Panc1 (cell line): Measurements from ENCODE around the gene CSNK2A1.

ENCODE experiments used
- POLR2AphosphoS5 ChIP-seq: IDR thresholded peaks from 2 replicates; pipeline ENCODE4 v1.6.1; 2012; ENCODE audit warnings: mild to moderate bottlenecking, low read depth, low read length, moderate library complexity
- SIN3A ChIP-seq: IDR thresholded peaks from 2 replicates; pipeline ENCODE4 v1.6.1; 2012; ENCODE audit warnings: low read depth, mild to moderate bottlenecking, low read length, moderate library complexity, borderline replicate concordance; ENCODE audit not compliant: insufficient read depth
- TCF7L2 ChIP-seq: IDR thresholded peaks from 2 replicates; pipeline ENCODE4 v1.6.1; 2011; ENCODE audit warnings: mild to moderate bottlenecking, low read depth, low read length, inconsistent platforms
- TF ChIP-seq, protein P1 (sequence below): fragments of 450-650 bp; IDR thresholded peaks from 2 replicates; pipeline ENCODE4 v1.5.1; 2017; ENCODE audit warnings: mild to moderate bottlenecking
- TF ChIP-seq, protein P2 (sequence below), 2 experiments: IDR thresholded peaks; 2 replicates each; pipeline ENCODE4 v1.6.1; 2011 to 2012; ENCODE audit warnings: low read depth in 2 of 2, control low read depth in 1 of 2, low read length in 1 of 2, mild to moderate bottlenecking in 1 of 2, moderate library complexity in 1 of 2; ENCODE audit not compliant: insufficient read depth in 1 of 2

DNA sequence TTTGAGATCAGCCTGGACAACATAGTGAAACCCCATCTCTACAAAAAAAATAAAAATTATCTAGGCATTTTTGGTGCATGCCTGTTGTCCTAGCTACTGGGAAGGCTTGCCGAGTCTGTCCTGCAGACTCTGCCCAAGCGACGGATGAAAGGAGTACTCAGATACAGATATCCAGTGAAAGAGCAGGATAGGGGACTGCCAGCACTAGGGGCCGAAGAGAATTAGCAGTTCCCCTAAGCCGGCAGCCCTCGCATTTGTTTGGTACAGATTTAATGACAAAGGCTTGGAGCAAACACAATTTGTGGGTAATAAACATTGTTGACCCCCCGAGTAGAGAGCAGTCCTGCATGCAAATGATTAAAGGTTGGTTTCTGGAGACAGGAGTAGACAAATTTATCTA is 75.8 kb downstream of the CSNK2A1 start:
- TF ChIP-seq POLR2AphosphoS5: no peak
- TF ChIP-seq, protein P1, sequence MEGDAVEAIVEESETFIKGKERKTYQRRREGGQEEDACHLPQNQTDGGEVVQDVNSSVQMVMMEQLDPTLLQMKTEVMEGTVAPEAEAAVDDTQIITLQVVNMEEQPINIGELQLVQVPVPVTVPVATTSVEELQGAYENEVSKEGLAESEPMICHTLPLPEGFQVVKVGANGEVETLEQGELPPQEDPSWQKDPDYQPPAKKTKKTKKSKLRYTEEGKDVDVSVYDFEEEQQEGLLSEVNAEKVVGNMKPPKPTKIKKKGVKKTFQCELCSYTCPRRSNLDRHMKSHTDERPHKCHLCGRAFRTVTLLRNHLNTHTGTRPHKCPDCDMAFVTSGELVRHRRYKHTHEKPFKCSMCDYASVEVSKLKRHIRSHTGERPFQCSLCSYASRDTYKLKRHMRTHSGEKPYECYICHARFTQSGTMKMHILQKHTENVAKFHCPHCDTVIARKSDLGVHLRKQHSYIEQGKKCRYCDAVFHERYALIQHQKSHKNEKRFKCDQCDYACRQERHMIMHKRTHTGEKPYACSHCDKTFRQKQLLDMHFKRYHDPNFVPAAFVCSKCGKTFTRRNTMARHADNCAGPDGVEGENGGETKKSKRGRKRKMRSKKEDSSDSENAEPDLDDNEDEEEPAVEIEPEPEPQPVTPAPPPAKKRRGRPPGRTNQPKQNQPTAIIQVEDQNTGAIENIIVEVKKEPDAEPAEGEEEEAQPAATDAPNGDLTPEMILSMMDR: no peak
- TF ChIP-seq, protein P2, sequence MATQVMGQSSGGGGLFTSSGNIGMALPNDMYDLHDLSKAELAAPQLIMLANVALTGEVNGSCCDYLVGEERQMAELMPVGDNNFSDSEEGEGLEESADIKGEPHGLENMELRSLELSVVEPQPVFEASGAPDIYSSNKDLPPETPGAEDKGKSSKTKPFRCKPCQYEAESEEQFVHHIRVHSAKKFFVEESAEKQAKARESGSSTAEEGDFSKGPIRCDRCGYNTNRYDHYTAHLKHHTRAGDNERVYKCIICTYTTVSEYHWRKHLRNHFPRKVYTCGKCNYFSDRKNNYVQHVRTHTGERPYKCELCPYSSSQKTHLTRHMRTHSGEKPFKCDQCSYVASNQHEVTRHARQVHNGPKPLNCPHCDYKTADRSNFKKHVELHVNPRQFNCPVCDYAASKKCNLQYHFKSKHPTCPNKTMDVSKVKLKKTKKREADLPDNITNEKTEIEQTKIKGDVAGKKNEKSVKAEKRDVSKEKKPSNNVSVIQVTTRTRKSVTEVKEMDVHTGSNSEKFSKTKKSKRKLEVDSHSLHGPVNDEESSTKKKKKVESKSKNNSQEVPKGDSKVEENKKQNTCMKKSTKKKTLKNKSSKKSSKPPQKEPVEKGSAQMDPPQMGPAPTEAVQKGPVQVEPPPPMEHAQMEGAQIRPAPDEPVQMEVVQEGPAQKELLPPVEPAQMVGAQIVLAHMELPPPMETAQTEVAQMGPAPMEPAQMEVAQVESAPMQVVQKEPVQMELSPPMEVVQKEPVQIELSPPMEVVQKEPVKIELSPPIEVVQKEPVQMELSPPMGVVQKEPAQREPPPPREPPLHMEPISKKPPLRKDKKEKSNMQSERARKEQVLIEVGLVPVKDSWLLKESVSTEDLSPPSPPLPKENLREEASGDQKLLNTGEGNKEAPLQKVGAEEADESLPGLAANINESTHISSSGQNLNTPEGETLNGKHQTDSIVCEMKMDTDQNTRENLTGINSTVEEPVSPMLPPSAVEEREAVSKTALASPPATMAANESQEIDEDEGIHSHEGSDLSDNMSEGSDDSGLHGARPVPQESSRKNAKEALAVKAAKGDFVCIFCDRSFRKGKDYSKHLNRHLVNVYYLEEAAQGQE (IDR thresholded peaks at IDR 0.05; ENCODE audit: insufficient read depth in 1 of 2, low read depth in 2 of 2, low read length in 1 of 2): no peak
- TF ChIP-seq TCF7L2: no peak
- TF ChIP-seq SIN3A: no peak
